Testis (tissue), 3 donors: ENCODE measurements around the gene SRBD1. TPM values are rescaled to one million over a fixed set of nuclear protein-coding genes. Genes with fewer than 3 reads are reported as not detected.

Experiments used
- DNase-seq: peaks from one replicate; pipeline ENCODE4 v3.0.0-alpha.2; 2019
- H3K27ac ChIP-seq, 2 donors: fragments of 200-600 bp; sonication (generic); one replicate each; pipeline ENCODE4 v1.5.1; 2019
- H3K27me3 ChIP-seq: fragments of 200-600 bp; sonication (generic); one replicate; pipeline ENCODE4 v1.5.1; 2019
- H3K36me3 ChIP-seq: fragments of 200-600 bp; sonication (generic); one replicate; pipeline ENCODE4 v1.5.1; 2017; ENCODE audit warnings: low read depth; ENCODE audit errors: missing control alignments
- H3K4me1 ChIP-seq: fragments of 200-600 bp; sonication (generic); one replicate; pipeline ENCODE4 v1.5.1; 2019
- H3K4me3 ChIP-seq, 2 donors: fragments of 200-600 bp; sonication (generic); one replicate each; pipeline ENCODE4 v1.5.1; 2017 to 2019
- H3K9me3 ChIP-seq: fragments of 200-600 bp; sonication (generic); one replicate; pipeline ENCODE4 v1.5.1; 2017
- CTCF ChIP-seq, 3 experiments: fragments of 450-650 bp in 2 of 3; fragments of 200-600 bp in 1 of 3; sonication (generic) in 1 of 3; IDR thresholded peaks; one replicate each; pipeline ENCODE4 v1.5.1; 2016 to 2019; ENCODE audit warnings: antibody characterized with exemption in 3 of 3, mild to moderate bottlenecking in 2 of 3, moderate library complexity in 1 of 3
- POLR2A ChIP-seq: fragments of 450-650 bp; IDR thresholded peaks from one replicate; pipeline ENCODE4 v1.6.1; 2017; ENCODE audit warnings: antibody characterized with exemption, mild to moderate bottlenecking, moderate library complexity
- WGBS, 2 donors: methylation state at CpG; one replicate each; pipeline ENCODE4 v1.1.5; 2018; 5-methylcytosine and 5-hydroxymethylcytosine counted together
- intact Hi-C: fragments of 100-400 bp; cut with DNase I; formaldehyde crosslinking; loops from one replicate; pipeline ENCODE4 v1.15.1; 2023; ENCODE audit warnings: low total_unique reads
- polyA plus RNA-seq: library from polyadenylated mRNA; stranded (reverse); fragments of 350-450 nt; fragmentation: Illumina TruSeq; extraction: RNeasy Lipid Tissue Mini Kit (QIAGEN cat#74804); gene quantifications from one replicate; pipeline ENCODE4 v1.2.3, GENCODE V29; 2014; ENCODE audit warnings: low read depth, low replicate concordance; ENCODE audit not compliant: insufficient read depth
- total RNA-seq, 2 donors: library from RNA; depleted of rRNA; stranded (reverse); fragments of >200 nt; gene quantifications; one replicate each; pipeline ENCODE4 v1.2.3, GENCODE V29; 2016

SRBD1 gene
- total and polyA plus RNA-seq, 3 donors from 2014 or later = 9.0 to 29.7 (median 27.8) TPM

GRCh38 chr2:45484965-45485364 is 126.1 kb downstream of the SRBD1 start:
- H3K36me3 ChIP-seq = no peaks in the 10 kb centered on the region
- H3K9me3 ChIP-seq = no peaks in the 10 kb centered on the region
- H3K4me1 ChIP-seq = no peaks in the 10 kb centered on the region
- H3K27me3 ChIP-seq = no peaks in the 10 kb centered on the region
- H3K4me3 ChIP-seq = no peak overlapping the region
- whole genome bisulfite sequencing, 2 donors = 89 to 99% methylated on average over 3 of the region's 3 CpGs
- TF ChIP-seq POLR2A (no peak), CTCF (IDR thresholded peaks at IDR 0.05) (no peak)
- no peak for DNase-seq
- intact Hi-C loops = no loop called here
- H3K27ac ChIP-seq = no peak overlapping the region

GRCh38 chr2:45483997-45484396 is 127.1 kb downstream of the SRBD1 start:
- intact Hi-C loops = no loop called here
- H3K4me3 ChIP-seq = no peak overlapping the region

GRCh38 chr2:45477546-45477945 is 133.5 kb downstream of the SRBD1 start:
- no peaks in the 10 kb centered on the region for H3K36me3 ChIP-seq
- H3K4me3 ChIP-seq = no peak overlapping the region
- TF ChIP-seq CTCF (IDR thresholded peaks at IDR 0.05) = no peak
- no peak for TF ChIP-seq POLR2A
- no peak for DNase-seq
- no peak overlapping the region for H3K27ac ChIP-seq
- no peaks in the 10 kb centered on the region for H3K4me1 ChIP-seq
- no peaks in the 10 kb centered on the region for H3K27me3 ChIP-seq
- H3K9me3 ChIP-seq = no peaks in the 10 kb centered on the region
- intact Hi-C loops = no loop called here
- 84 to 94% methylated on average over 1 of the region's 1 CpG for WGBS, 2 donors

More at GRCh38 chr2:45483997-45484396, 127.1 kb downstream of the SRBD1 start:
- Histone ChIP-seq H3K36me3 (no peaks in the 10 kb centered on the region), H3K27me3 (no peaks in the 10 kb centered on the region), H3K9me3 (no peaks in the 10 kb centered on the region), H3K27ac (no peak overlapping the region), H3K4me1 (no peaks in the 10 kb centered on the region)
- TF ChIP-seq POLR2A = no peak
- TF ChIP-seq CTCF (IDR thresholded peaks at IDR 0.05) = peak in 1 of 3 experiments; percentile 16
- DNase-seq = no peak

GRCh38 chr2:45470531-45470930 is 140.5 kb downstream of the SRBD1 start:
- no peak for DNase-seq
- no peaks in the 10 kb centered on the region for H3K9me3 ChIP-seq
- no peak overlapping the region for H3K27ac ChIP-seq
- H3K4me1 ChIP-seq = peaks cover 3% of the 10 kb centered on the region
- WGBS, 2 donors = 66 to 81% methylated on average over 3 of the region's 3 CpGs
- H3K27me3 ChIP-seq = no peaks in the 10 kb centered on the region
- intact Hi-C loops = no loop called here
- H3K36me3 ChIP-seq = no peaks in the 10 kb centered on the region
- H3K4me3 ChIP-seq = no peak overlapping the region
- TF ChIP-seq CTCF (IDR thresholded peaks at IDR 0.05) = no peak
- TF ChIP-seq POLR2A = no peak

GRCh38 chr2:45469314-45470099 is 141.6 kb downstream of the SRBD1 start:
- H3K9me3 ChIP-seq = no peaks in the 10 kb centered on the region
- intact Hi-C loops = no loop called here
- H3K4me3 ChIP-seq = no peak overlapping the region
- H3K36me3 ChIP-seq = no peaks in the 10 kb centered on the region
- TF ChIP-seq POLR2A (no peak), CTCF (IDR thresholded peaks at IDR 0.05) (no peak)
- H3K27me3 ChIP-seq = no peaks in the 10 kb centered on the region
- H3K27ac ChIP-seq = no peak overlapping the region
- 65 to 87% methylated on average over 2 of the region's 2 CpGs for WGBS, 2 donors
- DNase-seq = no peak
- peaks cover 3% of the 10 kb centered on the region for H3K4me1 ChIP-seq
